ENCODE data around the gene SELP. TPM values are rescaled to one million over a fixed set of nuclear protein-coding genes. Genes with fewer than 3 reads are reported as not detected.

SELP gene
- polyA plus RNA-seq, 1 donor from 2014 or later: 2.2 TPM

GRCh38 chr1:169574336-169574735 lies 55.6 kb downstream of the SELP start:
- peaks cover 9% of the 10 kb centered on the region for H3K27me3 Mint-ChIP-seq
- H3K4me3 Mint-ChIP-seq: no peak overlapping the region
- no peaks in the 10 kb centered on the region for H3K36me3 Mint-ChIP-seq
- no peaks in the 10 kb centered on the region for H3K9me3 Mint-ChIP-seq
- no peaks in the 10 kb centered on the region for H3K4me1 Mint-ChIP-seq
- H3K27ac Mint-ChIP-seq: no peak overlapping the region

GRCh38 chr1:169572187-169572586 lies 57.7 kb downstream of the SELP start:
- Mint-ChIP-seq H3K4me1 (no peaks in the 10 kb centered on the region), H3K36me3 (no peaks in the 10 kb centered on the region), H3K27me3 (peaks cover 9% of the 10 kb centered on the region), H3K4me3 (no peak overlapping the region), H3K9me3 (no peaks in the 10 kb centered on the region), H3K27ac (no peak overlapping the region)

GRCh38 chr1:169571450-169571849 lies 58.5 kb downstream of the SELP start:
- no peak overlapping the region for H3K27ac Mint-ChIP-seq
- no peaks in the 10 kb centered on the region for H3K36me3 Mint-ChIP-seq
- no peaks in the 10 kb centered on the region for H3K9me3 Mint-ChIP-seq
- H3K4me1 Mint-ChIP-seq: no peaks in the 10 kb centered on the region
- no peak overlapping the region for H3K4me3 Mint-ChIP-seq
- H3K27me3 Mint-ChIP-seq: peaks cover 6% of the 10 kb centered on the region

GRCh38 chr1:169570172-169570574 lies 59.8 kb downstream of the SELP start:
- Mint-ChIP-seq H3K36me3 (no peaks in the 10 kb centered on the region), H3K4me1 (no peaks in the 10 kb centered on the region), H3K9me3 (peaks cover 0 to under 1% (median 0%) of the 10 kb centered on the region in 3 donors), H3K27me3 (peaks cover 3% of the 10 kb centered on the region), H3K27ac (no peak overlapping the region), H3K4me3 (no peak overlapping the region)

GRCh38 chr1:169568497-169568896 lies 61.4 kb downstream of the SELP start:
- Mint-ChIP-seq H3K4me3 (no peak overlapping the region), H3K27me3 (peaks cover 8% of the 10 kb centered on the region), H3K27ac (no peak overlapping the region), H3K4me1 (no peaks in the 10 kb centered on the region), H3K36me3 (no peaks in the 10 kb centered on the region), H3K9me3 (peaks cover 2 to 8% (median 8%) of the 10 kb centered on the region in 3 donors)

GRCh38 chr1:169565335-169566271 lies 64.3 kb downstream of the SELP start:
- peaks cover 4% of the 10 kb centered on the region for H3K36me3 Mint-ChIP-seq
- H3K9me3 Mint-ChIP-seq: peaks cover 2 to 13% (median 13%) of the 10 kb centered on the region in 3 donors
- H3K4me1 Mint-ChIP-seq: peaks cover 0 to 1% (median 0%) of the 10 kb centered on the region in 3 donors
- H3K27me3 Mint-ChIP-seq: peaks cover 12% of the 10 kb centered on the region
- H3K4me3 Mint-ChIP-seq: no peak overlapping the region
- no peak overlapping the region for H3K27ac Mint-ChIP-seq

GRCh38 chr1:169563650-169564049 lies 66.3 kb downstream of the SELP start:
- H3K36me3 Mint-ChIP-seq: peaks cover 4% of the 10 kb centered on the region
- peaks cover 0 to 1% (median 0%) of the 10 kb centered on the region in 3 donors for H3K4me1 Mint-ChIP-seq
- H3K27ac Mint-ChIP-seq: no peak overlapping the region
- H3K4me3 Mint-ChIP-seq: no peak overlapping the region
- H3K27me3 Mint-ChIP-seq: peaks cover 12% of the 10 kb centered on the region
- H3K9me3 Mint-ChIP-seq: peaks cover 2 to 13% (median 13%) of the 10 kb centered on the region in 3 donors

- Mint-ChIP-seq H3K36me3 (peaks cover 4% of the 10 kb centered on the region), H3K4me1 (peaks cover 0 to 1% (median 0%) of the 10 kb centered on the region in 3 donors), H3K4me3 (no peak overlapping the region), H3K9me3 (peaks cover 2 to 13% (median 13%) of the 10 kb centered on the region in 3 donors), H3K27me3 (peaks cover 12% of the 10 kb centered on the region), H3K27ac (no peak overlapping the region)
These were observed 66.8 kb downstream of the SELP start for GRCh38 chr1:169563019-169563615.

- peaks cover 2 to 13% (median 13%) of the 10 kb centered on the region in 3 donors for H3K9me3 Mint-ChIP-seq
- H3K4me1 Mint-ChIP-seq: peaks cover 0 to 1% (median 0%) of the 10 kb centered on the region in 3 donors
- H3K36me3 Mint-ChIP-seq: peaks cover 4% of the 10 kb centered on the region
- no peak overlapping the region for H3K27ac Mint-ChIP-seq
- peaks cover 12% of the 10 kb centered on the region for H3K27me3 Mint-ChIP-seq
- H3K4me3 Mint-ChIP-seq: no peak overlapping the region
These were observed 68.2 kb downstream of the SELP start for GRCh38 chr1:169561692-169562091.

- H3K4me1 Mint-ChIP-seq: peaks cover 0 to 3% (median 1%) of the 10 kb centered on the region in 3 donors
- H3K9me3 Mint-ChIP-seq: no peaks in the 10 kb centered on the region
- H3K27me3 Mint-ChIP-seq: peaks cover 5% of the 10 kb centered on the region
- no peaks in the 10 kb centered on the region for H3K36me3 Mint-ChIP-seq
- no peak overlapping the region for H3K27ac Mint-ChIP-seq
- H3K4me3 Mint-ChIP-seq: no peak overlapping the region
These were observed 72.8 kb downstream of the SELP start for GRCh38 chr1:169557131-169557530.

GRCh38 chr1:169550294-169550693 lies 79.6 kb downstream of the SELP start:
- no peak overlapping the region for H3K27ac Mint-ChIP-seq
- H3K36me3 Mint-ChIP-seq: no peaks in the 10 kb centered on the region
- no peak overlapping the region for H3K4me3 Mint-ChIP-seq
- peaks cover 0 to 3% (median 2%) of the 10 kb centered on the region in 3 donors for H3K4me1 Mint-ChIP-seq
- no peaks in the 10 kb centered on the region for H3K9me3 Mint-ChIP-seq
- H3K27me3 Mint-ChIP-seq: peaks cover 1% of the 10 kb centered on the region

- Mint-ChIP-seq H3K4me1 (peaks cover 0 to 3% (median 2%) of the 10 kb centered on the region in 3 donors), H3K27me3 (peaks cover 1% of the 10 kb centered on the region), H3K36me3 (no peaks in the 10 kb centered on the region), H3K27ac (peak overlapping the region in 1 of 3 donors; percentile 32), H3K9me3 (no peaks in the 10 kb centered on the region), H3K4me3 (no peak overlapping the region)
These were observed 81.6 kb downstream of the SELP start for GRCh38 chr1:169548282-169548681.

- Mint-ChIP-seq H3K4me3 (no peak overlapping the region), H3K4me1 (peaks cover 0 to 3% (median 0%) of the 10 kb centered on the region in 3 donors), H3K27ac (no peak overlapping the region), H3K36me3 (no peaks in the 10 kb centered on the region), H3K9me3 (no peaks in the 10 kb centered on the region), H3K27me3 (peaks cover 3% of the 10 kb centered on the region)
These were observed 83.6 kb downstream of the SELP start for GRCh38 chr1:169546087-169546995.

- Mint-ChIP-seq H3K4me3 (no peak overlapping the region), H3K9me3 (no peaks in the 10 kb centered on the region), H3K4me1 (peaks cover 0 to 3% (median 0%) of the 10 kb centered on the region in 3 donors), H3K36me3 (no peaks in the 10 kb centered on the region), H3K27me3 (peaks cover 3% of the 10 kb centered on the region), H3K27ac (no peak overlapping the region)
These were observed 84.5 kb downstream of the SELP start for GRCh38 chr1:169545472-169545871.
